Stimulated activated effector memory CD8-positive, alpha-beta T cell treated with anti-CD3 and anti-CD28 coated beads, Interleukin-12 subunit alpha, Interleukin-12 subunit beta, amount 100 ng/mL, for 72 hours (primary cell): ENCODE data around the gene HIF1A.
"Not testable (repeated sequence)": the region's sequence is repeated elsewhere in the genome, so short reads cannot be mapped to it uniquely, and the experiment has no call there.

Experiments used
- ATAC-seq: fragments of 150-1000 bp; cut with Tn5 transposase; 2 replicates; pipeline ENCODE4 v1.10.0; 2021
- DNase-seq, 2 donors: peaks; one replicate each; pipeline ENCODE4 v3.0.0; 2021 to 2022; ENCODE audit warnings: low spot score in 2 of 2
- H3K27ac Mint-ChIP-seq: one replicate; pipeline ENCODE4 v1.8.0; 2022; ENCODE audit warnings: mild to moderate bottlenecking, mixed read lengths
- H3K36me3 Mint-ChIP-seq: one replicate; pipeline ENCODE4 v1.8.0; 2022; ENCODE audit warnings: mild to moderate bottlenecking, mixed read lengths
- H3K4me1 Mint-ChIP-seq: one replicate; pipeline ENCODE4 v1.8.0; 2022; ENCODE audit warnings: mixed read lengths
- H3K4me3 Mint-ChIP-seq: one replicate; pipeline ENCODE4 v1.8.0; 2022; ENCODE audit warnings: mild to moderate bottlenecking, mixed read lengths
- H3K9me3 Mint-ChIP-seq: one replicate; pipeline ENCODE4 v1.8.0; 2022; ENCODE audit warnings: mixed read lengths

HIF1A gene

DNA sequence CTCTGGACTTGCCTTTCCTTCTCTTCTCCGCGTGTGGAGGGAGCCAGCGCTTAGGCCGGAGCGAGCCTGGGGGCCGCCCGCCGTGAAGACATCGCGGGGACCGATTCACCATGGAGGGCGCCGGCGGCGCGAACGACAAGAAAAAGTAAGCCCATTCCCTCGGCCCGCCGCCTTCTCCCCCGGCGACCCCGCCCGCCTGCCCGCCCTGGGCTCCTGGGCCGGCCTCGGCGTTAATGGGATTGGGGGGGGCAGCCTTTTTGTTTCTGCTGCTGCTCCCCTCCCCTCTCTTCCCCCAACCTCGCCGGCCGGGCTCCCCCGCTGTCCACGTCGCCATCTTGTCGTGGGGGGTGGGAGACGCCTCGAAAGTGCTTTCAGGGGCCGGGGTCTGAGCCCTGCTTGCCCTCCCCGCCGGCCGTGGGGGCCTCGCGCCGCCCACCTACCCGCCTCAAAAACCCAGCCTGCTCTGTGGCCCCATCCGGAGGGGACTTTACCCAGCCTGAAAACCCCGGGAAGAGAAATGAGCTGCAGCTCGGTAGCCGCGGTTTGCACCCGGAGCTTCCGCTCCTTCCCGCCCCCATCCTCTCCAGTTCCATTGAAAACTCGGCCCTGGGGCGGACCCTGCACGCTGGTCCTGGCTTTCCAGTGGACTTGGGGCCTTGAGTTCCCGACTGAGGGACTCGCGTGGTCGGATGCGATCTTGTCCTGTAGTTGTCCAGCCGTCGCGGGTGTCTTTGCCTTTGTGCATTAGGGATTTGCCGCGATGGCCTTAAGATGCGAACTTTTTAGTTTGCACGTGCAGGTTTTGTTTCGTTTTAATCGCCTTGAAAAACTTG, 598 bp downstream of the HIF1A start:
- DNase-seq (peak; percentile 40 to 84), ATAC-seq (peak; percentile 44)
- Mint-ChIP-seq H3K36me3 (peaks cover 63% of the 10 kb centered on the region), H3K9me3 (no peaks in the 10 kb centered on the region), H3K4me1 (peaks cover 44% of the 10 kb centered on the region), H3K27ac (peak overlapping the region; percentile 97), H3K4me3 (peak overlapping the region; percentile 92)

DNA sequence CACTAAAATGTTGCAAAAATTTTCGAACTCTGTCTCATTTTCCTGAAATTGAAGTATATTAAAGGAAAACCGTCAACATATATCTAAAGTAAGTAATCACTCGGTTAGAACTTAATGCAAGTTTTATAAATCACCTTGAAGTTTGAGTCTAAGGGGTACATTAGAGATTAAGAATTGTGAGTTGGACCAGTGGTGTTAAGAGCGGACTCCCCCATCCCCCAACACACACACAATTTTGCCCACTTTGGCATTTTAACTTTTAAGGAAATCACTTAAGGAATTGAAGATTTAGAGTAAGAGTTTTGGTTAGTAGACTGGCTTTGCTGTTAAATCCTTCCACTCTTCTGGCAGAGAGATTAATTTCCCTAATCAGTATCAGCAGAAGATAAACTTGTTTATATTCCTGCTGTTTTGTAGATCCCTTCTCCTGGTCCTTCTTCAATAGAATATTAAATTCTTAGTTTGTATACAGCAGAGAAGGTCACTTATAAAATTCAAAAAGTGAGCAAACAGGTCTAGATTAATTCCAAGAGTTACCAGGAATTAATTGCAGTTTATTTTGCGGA, 1.5 kb downstream of the HIF1A start:
- peak overlapping the region; percentile 92 for H3K4me3 Mint-ChIP-seq
- peaks cover 72% of the 10 kb centered on the region for H3K36me3 Mint-ChIP-seq
- no peak for DNase-seq
- H3K4me1 Mint-ChIP-seq: peaks cover 36% of the 10 kb centered on the region
- no peaks in the 10 kb centered on the region for H3K9me3 Mint-ChIP-seq
- no peak for ATAC-seq
- H3K27ac Mint-ChIP-seq: peak overlapping the region; percentile 97

DNA sequence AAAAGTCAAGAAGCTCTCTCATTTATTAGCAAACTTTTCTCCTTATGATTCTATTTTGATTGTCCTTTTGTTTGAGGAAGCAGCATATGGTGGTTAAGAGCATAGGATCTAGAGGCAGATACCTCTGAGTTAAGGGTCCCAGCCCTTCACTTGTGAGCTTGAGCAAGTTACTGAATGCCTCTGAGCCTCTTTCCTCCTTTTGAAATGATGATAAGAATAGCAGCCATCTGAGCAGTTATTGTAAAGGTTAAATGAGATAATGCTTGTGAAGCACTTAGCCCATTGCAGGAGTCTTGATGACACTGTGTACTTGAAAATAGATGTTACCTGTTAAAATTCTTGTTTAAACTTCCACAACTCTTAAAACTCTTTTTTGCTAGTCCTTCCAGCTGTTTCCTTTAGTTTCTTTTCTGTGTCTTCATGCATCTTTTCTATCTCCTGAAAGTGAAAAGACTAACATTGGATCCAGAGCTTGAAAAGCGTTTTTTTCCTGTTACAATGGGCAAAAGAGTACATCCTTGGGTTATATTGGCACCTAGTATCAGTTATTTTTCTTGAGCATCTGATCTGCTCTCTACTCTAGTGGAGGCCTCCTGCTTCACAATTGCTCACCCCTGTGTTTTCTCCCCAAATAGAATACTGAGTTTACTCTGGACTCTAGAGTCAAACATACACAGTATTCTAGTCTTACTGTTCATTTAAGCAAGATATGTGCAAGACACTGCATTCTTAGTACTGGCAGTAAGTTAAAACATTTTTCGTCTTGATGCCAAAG, 3.1 kb downstream of the HIF1A start:
- H3K4me3 Mint-ChIP-seq: peak overlapping the region; percentile 92
- no peak for ATAC-seq
- peak overlapping the region; percentile 97 for H3K27ac Mint-ChIP-seq
- peaks cover 88% of the 10 kb centered on the region for H3K36me3 Mint-ChIP-seq
- no peak for DNase-seq
- peaks cover 42% of the 10 kb centered on the region for H3K4me1 Mint-ChIP-seq
- H3K9me3 Mint-ChIP-seq: no peaks in the 10 kb centered on the region

DNA sequence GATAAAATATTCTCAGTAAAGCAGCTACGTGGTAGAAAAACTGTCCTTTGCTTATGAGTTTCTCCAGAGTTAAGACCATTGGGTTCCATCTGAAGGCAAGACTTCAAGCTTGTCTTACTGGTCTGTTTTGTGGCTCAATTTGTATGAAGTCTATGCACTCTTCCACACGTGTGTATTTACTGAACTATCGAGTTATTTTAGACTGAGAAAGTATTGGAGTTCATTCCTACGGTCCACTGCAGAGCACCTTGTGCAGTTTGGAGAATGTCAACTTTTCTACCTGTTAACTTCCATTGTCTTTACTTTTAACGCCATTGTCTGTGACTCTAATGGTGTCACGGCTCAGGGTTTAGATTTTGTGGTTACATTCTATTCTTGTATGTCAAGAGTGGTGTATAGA, 3.7 kb downstream of the HIF1A start:
- Mint-ChIP-seq H3K4me3 (peak overlapping the region; percentile 92), H3K4me1 (peaks cover 49% of the 10 kb centered on the region), H3K36me3 (peaks cover 94% of the 10 kb centered on the region), H3K9me3 (no peaks in the 10 kb centered on the region), H3K27ac (peak overlapping the region; percentile 97)
- no peak for DNase-seq
- no peak for ATAC-seq

DNA sequence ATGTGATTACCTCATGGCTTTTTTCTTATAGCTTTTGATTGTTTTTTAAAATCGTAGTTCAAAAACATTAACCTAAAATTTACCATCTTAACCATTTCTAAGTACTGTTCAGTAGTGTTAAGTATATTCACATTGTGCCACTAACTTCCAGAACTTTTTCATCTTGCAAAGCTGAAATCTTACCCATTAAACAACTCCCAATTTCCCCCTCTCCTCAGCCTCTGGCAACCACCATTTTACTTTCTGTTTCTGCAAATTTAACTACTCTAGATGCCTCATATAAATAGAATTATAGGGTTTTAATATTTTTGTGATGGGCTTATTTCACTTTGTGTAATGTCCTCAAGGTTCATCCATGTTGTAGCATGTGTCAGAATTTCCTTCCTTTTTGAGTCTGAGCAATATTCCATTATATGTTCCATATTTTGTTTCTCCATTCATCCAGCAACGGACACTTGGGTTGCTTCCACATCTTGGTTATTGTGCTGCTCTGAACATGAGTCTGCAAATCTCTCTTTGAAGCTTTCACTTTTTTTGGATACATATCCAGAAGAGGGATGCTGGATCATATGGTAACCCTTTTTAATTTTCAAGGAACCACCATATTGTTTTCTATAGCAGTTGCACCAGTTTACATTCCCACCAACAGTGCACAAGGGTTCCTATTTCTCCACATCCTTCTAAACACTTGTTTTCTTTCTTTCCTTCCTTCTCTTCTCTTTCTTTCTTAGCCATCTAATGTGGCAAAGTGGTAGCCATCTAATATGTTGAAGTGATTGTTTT, 5.0 kb downstream of the HIF1A start:
- DNase-seq: no peak
- Mint-ChIP-seq H3K36me3 (peaks cover 99% of the 10 kb centered on the region), H3K4me1 (peaks cover 41% of the 10 kb centered on the region), H3K4me3 (peak overlapping the region; percentile 92), H3K27ac (peak overlapping the region; percentile 8), H3K9me3 (no peaks in the 10 kb centered on the region)
- no peak for ATAC-seq

DNA sequence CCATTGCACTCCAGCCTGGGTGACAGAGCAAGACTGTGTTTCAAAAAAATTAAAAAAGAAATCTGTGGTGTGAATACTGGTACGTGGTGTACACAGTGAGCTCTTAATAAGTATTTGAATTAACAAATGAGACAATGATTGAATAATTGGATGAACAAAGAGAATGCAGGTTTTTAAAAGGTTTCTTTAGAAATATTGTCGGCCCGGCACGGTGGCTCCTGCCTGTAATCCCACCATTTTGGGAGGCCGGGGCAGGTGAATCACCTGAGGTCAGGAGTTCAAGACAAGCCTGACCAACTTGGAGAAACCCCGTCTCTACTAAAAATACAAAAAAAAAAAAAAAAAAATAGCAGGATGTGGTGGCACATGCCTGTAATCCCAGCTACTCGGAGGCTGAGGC, 6.6 kb downstream of the HIF1A start:
- ATAC-seq (no peak), DNase-seq (no peak)
- H3K9me3 Mint-ChIP-seq: no peaks in the 10 kb centered on the region
- peaks cover 99% of the 10 kb centered on the region for H3K36me3 Mint-ChIP-seq
- H3K4me3 Mint-ChIP-seq: peak overlapping the region; percentile 92
- H3K4me1 Mint-ChIP-seq: peaks cover 47% of the 10 kb centered on the region
- H3K27ac Mint-ChIP-seq: peak overlapping the region; percentile 26

DNA sequence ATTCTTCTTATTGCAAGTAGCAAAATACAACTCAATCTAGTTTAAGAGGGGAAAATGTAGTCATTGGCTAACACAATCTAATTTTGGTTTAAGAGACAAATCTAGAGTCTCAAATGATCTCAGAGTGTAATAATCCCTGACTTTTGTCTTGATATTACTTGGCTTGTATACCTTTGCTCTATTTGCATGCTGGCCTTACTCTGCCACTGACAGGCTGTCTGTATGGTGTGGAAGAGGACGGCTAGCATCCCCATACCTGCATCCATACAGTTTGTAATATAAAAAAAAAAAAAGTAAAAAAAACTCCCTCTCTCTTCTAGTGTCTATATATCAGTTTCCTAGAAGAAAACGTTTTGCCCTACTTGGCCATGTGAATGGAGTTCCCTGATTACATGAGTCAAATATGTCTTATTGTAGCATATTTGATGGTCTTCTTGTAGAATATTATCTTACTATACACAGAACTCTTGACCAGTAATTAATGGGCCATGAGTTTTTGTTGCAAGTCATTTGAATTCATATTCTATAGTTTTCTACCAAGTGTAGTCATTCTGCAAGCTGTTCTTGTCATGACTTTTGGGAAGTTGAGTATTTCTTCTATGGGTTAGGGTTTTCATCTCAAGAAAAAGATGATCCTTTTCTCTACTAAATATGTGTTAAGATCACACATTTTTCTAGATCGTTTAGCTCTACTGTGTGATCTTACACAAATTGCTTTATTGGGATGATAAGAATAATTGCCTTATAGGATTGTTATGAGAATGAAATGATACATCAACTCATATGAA, 8.2 kb downstream of the HIF1A start:
- Mint-ChIP-seq H3K4me1 (peaks cover 41% of the 10 kb centered on the region), H3K4me3 (peak overlapping the region; percentile 92), H3K9me3 (no peaks in the 10 kb centered on the region), H3K27ac (peak overlapping the region; percentile 64), H3K36me3 (peaks cover 87% of the 10 kb centered on the region)
- DNase-seq (no peak), ATAC-seq (peak; percentile 83)

DNA sequence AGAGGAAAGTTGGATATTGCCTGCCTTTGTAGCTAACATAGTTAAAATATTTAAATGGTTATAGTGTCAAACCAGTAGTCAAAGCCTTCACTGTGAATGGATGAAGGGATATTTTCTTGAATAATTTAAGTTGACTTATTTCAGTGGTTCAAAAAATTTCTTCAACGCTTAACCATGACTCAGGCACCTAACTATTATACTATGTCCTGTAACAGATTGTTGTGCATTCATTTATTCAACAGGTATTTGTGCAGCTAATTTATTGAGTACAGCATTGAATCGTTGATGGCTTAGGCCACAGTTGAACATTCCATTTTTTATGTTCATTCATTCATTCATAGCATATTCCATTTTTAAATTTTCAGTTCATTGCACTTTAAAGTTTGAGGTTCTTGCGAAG, 9.2 kb downstream of the HIF1A start:
- Mint-ChIP-seq H3K27ac (no peak overlapping the region), H3K4me3 (peak overlapping the region; percentile 92), H3K9me3 (no peaks in the 10 kb centered on the region), H3K36me3 (peaks cover 86% of the 10 kb centered on the region), H3K4me1 (peaks cover 30% of the 10 kb centered on the region)
- no peak for ATAC-seq
- no peak for DNase-seq

DNA sequence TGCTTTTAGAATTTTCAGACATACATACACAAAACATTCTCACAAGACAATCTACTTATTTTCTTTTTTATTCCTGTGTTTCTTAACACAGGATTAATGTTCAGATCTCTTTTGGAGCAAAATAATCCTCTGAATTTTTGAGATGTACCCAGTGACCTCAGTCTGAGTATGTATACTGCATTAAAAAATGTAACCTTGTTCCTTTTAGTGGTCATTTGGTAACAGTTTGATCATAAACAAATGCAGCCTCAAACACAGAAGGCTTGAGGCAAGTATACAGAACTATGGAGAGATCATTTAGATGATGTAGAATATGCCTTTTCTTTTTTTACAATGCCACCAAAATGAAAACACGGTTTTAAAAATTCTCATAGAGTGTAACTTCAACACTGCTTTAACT, 9.7 kb downstream of the HIF1A start:
- peaks cover 29% of the 10 kb centered on the region for H3K4me1 Mint-ChIP-seq
- ATAC-seq (no peak), DNase-seq (no peak)
- H3K4me3 Mint-ChIP-seq: peak overlapping the region; percentile 92
- H3K36me3 Mint-ChIP-seq: peaks cover 87% of the 10 kb centered on the region
- no peak overlapping the region for H3K27ac Mint-ChIP-seq
- no peaks in the 10 kb centered on the region for H3K9me3 Mint-ChIP-seq

DNA sequence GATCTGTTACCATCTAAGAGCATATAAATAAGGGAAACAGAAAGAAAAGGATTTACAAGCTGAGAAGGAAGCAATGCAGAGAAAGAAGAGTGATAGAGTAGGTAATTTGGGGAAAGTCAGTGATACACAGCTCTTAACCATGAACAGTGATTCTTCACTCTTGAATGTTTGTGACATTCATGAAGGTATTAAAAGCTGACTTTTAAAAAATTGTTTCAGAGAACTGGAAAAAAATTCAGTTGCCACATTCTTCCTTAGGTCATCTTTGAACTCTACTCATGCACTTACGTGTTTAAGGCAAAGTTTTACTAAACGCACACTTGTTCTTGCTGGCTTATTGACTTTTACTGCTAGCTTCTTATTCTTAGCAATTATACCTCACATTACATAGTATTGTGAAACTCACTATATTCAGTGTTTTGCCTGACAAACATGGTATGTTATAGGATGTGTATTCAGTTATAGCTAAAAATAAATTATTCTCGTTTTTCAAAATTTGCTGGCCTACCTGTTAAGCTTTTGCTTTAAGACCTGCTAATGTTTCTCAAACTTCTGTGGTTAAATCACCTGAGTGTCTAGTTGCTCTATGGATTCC, 10.9 kb downstream of the HIF1A start:
- Mint-ChIP-seq H3K9me3 (no peaks in the 10 kb centered on the region), H3K4me3 (no peak overlapping the region), H3K4me1 (peaks cover 21% of the 10 kb centered on the region), H3K36me3 (peaks cover 87% of the 10 kb centered on the region), H3K27ac (no peak overlapping the region)
- no peak for DNase-seq
- ATAC-seq: no peak

DNA sequence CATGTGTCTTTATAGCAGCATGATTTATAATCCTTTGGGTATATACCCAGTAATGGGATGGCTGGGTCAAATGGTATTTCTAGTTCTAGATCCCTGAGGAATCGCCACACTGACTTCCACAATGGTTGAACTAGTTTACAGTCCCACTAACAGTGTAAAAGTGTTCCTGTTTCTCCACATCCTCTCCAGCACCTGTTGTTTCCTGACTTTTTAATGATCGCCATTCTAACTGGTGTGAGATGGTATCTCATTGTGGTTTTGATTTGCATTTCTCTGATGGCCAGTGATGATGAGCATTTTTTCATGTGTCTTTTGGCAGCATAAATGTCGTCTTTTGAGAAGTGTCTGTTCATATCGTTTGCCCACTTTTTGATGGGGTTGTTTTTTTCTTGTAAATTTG, 12.5 kb downstream of the HIF1A start:
- not testable (repeated sequence) for H3K9me3 Mint-ChIP-seq, H3K4me3 Mint-ChIP-seq, ATAC-seq, DNase-seq, H3K27ac Mint-ChIP-seq
- H3K36me3 Mint-ChIP-seq: peaks cover 87% of the 10 kb centered on the region
- peaks cover 36% of the 10 kb centered on the region for H3K4me1 Mint-ChIP-seq

DNA sequence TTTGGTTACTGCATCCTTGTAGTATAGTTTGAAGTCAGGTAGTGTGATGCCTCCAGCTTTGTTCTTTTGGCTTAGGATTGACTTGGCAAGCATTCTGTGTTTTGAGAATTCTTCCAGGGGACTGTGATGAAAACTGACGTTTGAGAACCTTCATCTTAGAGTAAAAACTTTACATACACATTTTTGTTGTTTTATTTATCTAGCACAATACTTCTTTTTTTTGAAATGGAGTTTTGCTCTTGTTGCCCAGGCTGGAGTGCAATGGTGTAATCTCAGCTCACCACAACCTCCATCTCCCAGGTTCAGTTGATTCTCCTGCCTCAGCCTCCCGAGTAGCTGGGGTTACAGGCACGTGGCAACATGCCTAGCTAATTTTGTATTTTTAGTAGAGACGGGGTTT, 13.4 kb downstream of the HIF1A start:
- H3K36me3 Mint-ChIP-seq: peaks cover 85% of the 10 kb centered on the region
- not testable (repeated sequence) for H3K4me3 Mint-ChIP-seq, H3K27ac Mint-ChIP-seq

DNA sequence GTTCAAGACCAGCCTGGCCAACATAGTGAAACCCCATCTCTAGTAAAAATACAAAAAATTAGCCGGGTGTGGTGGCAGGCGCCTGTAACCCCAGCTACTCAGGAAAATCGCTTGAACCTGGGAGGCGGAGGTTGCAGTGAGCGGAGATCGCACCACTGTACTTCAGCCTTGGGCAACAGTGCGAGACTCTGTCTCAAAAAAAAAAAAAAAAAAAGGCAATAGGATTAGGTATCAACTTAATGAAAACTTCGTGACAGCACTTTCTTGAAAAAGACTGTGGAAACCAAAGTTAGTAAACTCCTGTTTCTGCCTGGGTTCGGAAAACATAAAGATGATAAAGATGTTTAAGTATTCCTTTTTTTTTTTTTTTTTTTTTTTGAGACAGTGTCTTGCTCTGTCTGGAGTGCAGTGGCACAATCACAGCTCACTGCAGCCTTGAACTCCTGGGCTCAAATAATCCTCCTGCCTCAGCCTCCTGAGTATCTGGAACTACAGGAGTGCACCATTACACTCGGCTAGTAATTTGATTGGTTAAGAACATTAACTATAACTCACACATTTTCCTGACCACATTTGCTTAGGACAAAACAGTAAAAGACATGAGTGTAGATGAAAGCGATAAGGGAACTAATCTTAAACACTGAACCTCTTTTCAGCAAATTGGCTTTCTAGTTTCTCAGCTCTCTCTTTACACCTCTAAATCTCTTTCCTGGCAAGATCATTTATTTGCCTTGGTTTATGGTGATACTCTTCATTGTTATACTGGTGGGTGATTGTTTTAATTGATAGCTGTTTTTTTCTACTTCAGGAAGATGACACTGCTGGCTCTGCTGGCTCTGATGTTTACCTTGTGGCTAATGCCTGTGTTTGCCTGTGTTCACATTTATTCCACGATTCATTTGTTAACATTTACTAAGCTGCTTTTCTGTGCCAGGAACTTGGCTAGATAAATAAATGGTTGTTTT, 15.8 kb downstream of the HIF1A start:
- peaks cover 36% of the 10 kb centered on the region for H3K4me1 Mint-ChIP-seq
- ATAC-seq (peak; percentile 15), DNase-seq (no peak)
- H3K36me3 Mint-ChIP-seq: peaks cover 85% of the 10 kb centered on the region
- H3K4me3 Mint-ChIP-seq: peak overlapping the region; percentile 1
- H3K27ac Mint-ChIP-seq: peak overlapping the region; percentile 35
- no peaks in the 10 kb centered on the region for H3K9me3 Mint-ChIP-seq

More for the DNA sequence above, 13.4 kb downstream of the HIF1A start:
- DNase-seq, ATAC-seq, H3K9me3 Mint-ChIP-seq: not testable (repeated sequence)
- peaks cover 36% of the 10 kb centered on the region for H3K4me1 Mint-ChIP-seq
